ENCODE data around the gene SSX7.
"Not testable (repeated sequence)": the region's sequence is repeated elsewhere in the genome, so short reads cannot be mapped to it uniquely, and the experiment has no call there.

Gene SSX7

DNA sequence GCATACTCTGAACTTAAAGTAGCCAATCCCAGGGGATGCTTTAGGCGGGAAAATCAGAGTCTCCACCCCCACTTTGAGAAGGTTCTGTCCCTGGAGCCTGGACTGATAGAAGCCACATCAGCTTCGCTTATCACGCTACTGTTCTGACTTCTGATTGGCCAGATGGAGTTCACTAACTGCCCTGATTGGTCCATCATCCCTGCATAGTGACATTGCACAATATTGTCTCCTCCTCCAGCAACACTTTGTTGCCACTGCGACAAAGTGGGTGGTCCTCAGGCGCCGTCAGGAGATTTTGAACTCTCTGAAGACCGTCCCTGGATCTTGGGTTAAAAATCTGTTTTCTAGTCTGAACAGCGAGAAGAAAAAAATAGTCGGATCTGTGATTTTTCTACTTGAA is at the start of gene SSX7:
SSX7 (minus strand) TSS at position 101 of the 400 bp plus-strand sequence. CDS start 1,428 bp downstream, outside the sequence.
- not testable (repeated sequence) for H3K4me1 ChIP-seq (ENCODE audit: control insufficient read depth in 2 of 2, insufficient read depth in 2 of 2, low read length in 2 of 2); H3K27me3 ChIP-seq (ENCODE audit: control insufficient read depth in 2 of 2, insufficient read depth in 2 of 2, low read length in 2 of 2); H3K4me3 ChIP-seq (ENCODE audit: low read length in 2 of 2); H3K36me3 ChIP-seq (ENCODE audit: control insufficient read depth in 2 of 2, insufficient read depth in 2 of 2, low read length in 2 of 2); H3K9me3 ChIP-seq (ENCODE audit: control insufficient read depth in 2 of 2, low read length in 2 of 2); H3K27ac ChIP-seq (ENCODE audit: low read depth in 2 of 2, low read length in 2 of 2); H3K9ac ChIP-seq (ENCODE audit: low read depth in 1 of 2, low read length in 2 of 2)

GRCh38 chrX:52692034-52692433 is 37.3 kb upstream of the SSX7 start:
- H3K9ac ChIP-seq (ENCODE audit: low read depth in 1 of 2, low read length in 2 of 2); H3K4me1 ChIP-seq (ENCODE audit: control insufficient read depth in 2 of 2, insufficient read depth in 2 of 2, low read length in 2 of 2); H3K36me3 ChIP-seq (ENCODE audit: control insufficient read depth in 2 of 2, insufficient read depth in 2 of 2, low read length in 2 of 2); H3K4me3 ChIP-seq (ENCODE audit: low read length in 2 of 2); H3K27ac ChIP-seq (ENCODE audit: low read depth in 2 of 2, low read length in 2 of 2); H3K9me3 ChIP-seq (ENCODE audit: control insufficient read depth in 2 of 2, low read length in 2 of 2); H3K27me3 ChIP-seq (ENCODE audit: control insufficient read depth in 2 of 2, insufficient read depth in 2 of 2, low read length in 2 of 2): not testable (repeated sequence)

- not testable (repeated sequence) for H3K4me3 ChIP-seq (ENCODE audit: low read length in 2 of 2); H3K4me1 ChIP-seq (ENCODE audit: control insufficient read depth in 2 of 2, insufficient read depth in 2 of 2, low read length in 2 of 2); H3K27ac ChIP-seq (ENCODE audit: low read depth in 2 of 2, low read length in 2 of 2); H3K9me3 ChIP-seq (ENCODE audit: control insufficient read depth in 2 of 2, low read length in 2 of 2); H3K9ac ChIP-seq (ENCODE audit: low read depth in 1 of 2, low read length in 2 of 2); H3K36me3 ChIP-seq (ENCODE audit: control insufficient read depth in 2 of 2, insufficient read depth in 2 of 2, low read length in 2 of 2); H3K27me3 ChIP-seq (ENCODE audit: control insufficient read depth in 2 of 2, insufficient read depth in 2 of 2, low read length in 2 of 2)
Observed at GRCh38 chrX:52662218-52662617, 7.5 kb upstream of the SSX7 start.

DNA sequence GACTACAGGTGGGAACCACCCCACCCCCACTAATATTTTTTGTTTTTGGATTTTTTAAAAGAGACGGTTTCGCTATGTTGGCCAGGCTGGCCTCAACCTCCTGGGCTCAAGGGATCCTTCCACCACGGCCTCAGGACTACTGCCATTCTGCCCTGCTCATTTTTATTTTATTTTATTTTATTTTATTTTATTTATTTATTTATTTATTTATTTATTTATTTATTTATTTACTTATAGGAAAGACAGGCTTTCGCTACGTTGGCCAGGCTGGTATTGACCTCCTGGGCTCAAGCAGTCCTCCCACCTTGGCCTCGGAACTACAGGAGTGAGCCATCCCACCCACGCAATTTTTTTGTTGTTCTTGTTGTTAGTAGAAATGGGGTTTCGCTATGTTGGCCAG is 775 bp upstream of the SSX7 start:
- H3K4me1 ChIP-seq (ENCODE audit: control insufficient read depth in 2 of 2, insufficient read depth in 2 of 2, low read length in 2 of 2); H3K27me3 ChIP-seq (ENCODE audit: control insufficient read depth in 2 of 2, insufficient read depth in 2 of 2, low read length in 2 of 2); H3K9me3 ChIP-seq (ENCODE audit: control insufficient read depth in 2 of 2, low read length in 2 of 2); H3K4me3 ChIP-seq (ENCODE audit: low read length in 2 of 2); H3K27ac ChIP-seq (ENCODE audit: low read depth in 2 of 2, low read length in 2 of 2); H3K36me3 ChIP-seq (ENCODE audit: control insufficient read depth in 2 of 2, insufficient read depth in 2 of 2, low read length in 2 of 2); H3K9ac ChIP-seq (ENCODE audit: low read depth in 1 of 2, low read length in 2 of 2): not testable (repeated sequence)

DNA sequence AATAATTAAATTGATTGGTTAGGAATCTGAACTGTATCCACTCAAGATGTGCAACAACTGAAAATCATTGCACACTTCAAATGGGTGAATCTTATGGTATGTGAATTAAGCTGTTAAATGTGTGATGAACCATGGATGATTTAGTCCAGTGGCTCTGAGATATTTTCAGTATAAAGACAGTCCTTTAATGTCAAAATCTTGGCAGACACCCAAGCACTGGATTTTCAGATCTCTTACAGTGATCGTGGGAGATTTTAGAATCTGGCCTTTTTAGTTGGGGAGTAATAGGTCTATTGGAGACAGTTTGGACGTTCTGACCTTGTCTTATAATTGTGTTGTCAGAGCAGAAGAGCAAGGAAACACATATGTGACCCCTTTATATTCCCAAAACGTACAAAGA is 4.0 kb downstream of the SSX7 start:
- H3K27ac ChIP-seq (ENCODE audit: low read depth in 2 of 2, low read length in 2 of 2); H3K9me3 ChIP-seq (ENCODE audit: control insufficient read depth in 2 of 2, low read length in 2 of 2); H3K4me1 ChIP-seq (ENCODE audit: control insufficient read depth in 2 of 2, insufficient read depth in 2 of 2, low read length in 2 of 2); H3K27me3 ChIP-seq (ENCODE audit: control insufficient read depth in 2 of 2, insufficient read depth in 2 of 2, low read length in 2 of 2); H3K4me3 ChIP-seq (ENCODE audit: low read length in 2 of 2); H3K36me3 ChIP-seq (ENCODE audit: control insufficient read depth in 2 of 2, insufficient read depth in 2 of 2, low read length in 2 of 2); H3K9ac ChIP-seq (ENCODE audit: low read depth in 1 of 2, low read length in 2 of 2): not testable (repeated sequence)

DNA sequence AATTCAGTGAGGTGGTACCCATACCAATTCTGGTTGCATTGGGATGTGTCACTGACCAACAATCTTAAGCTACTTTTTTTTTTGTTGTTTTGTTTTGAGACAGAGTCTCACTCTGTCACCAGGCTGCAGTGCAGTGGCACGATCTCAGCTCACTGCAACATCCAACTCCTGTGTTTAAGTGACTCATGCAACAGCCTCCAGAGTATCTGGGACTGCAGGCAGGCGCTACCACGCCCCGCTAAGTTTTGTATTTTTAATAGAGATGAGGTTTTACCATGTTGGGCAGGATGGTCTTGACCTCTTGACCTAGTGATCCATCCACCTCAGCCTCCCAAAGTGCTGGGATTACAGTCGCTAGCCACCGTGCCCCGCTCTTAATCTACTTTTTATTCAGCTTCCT is 5.7 kb downstream of the SSX7 start:
- not testable (repeated sequence) for H3K27ac ChIP-seq (ENCODE audit: low read depth in 2 of 2, low read length in 2 of 2); H3K9ac ChIP-seq (ENCODE audit: low read depth in 1 of 2, low read length in 2 of 2); H3K36me3 ChIP-seq (ENCODE audit: control insufficient read depth in 2 of 2, insufficient read depth in 2 of 2, low read length in 2 of 2); H3K9me3 ChIP-seq (ENCODE audit: control insufficient read depth in 2 of 2, low read length in 2 of 2); H3K4me3 ChIP-seq (ENCODE audit: low read length in 2 of 2); H3K27me3 ChIP-seq (ENCODE audit: control insufficient read depth in 2 of 2, insufficient read depth in 2 of 2, low read length in 2 of 2); H3K4me1 ChIP-seq (ENCODE audit: control insufficient read depth in 2 of 2, insufficient read depth in 2 of 2, low read length in 2 of 2)

DNA sequence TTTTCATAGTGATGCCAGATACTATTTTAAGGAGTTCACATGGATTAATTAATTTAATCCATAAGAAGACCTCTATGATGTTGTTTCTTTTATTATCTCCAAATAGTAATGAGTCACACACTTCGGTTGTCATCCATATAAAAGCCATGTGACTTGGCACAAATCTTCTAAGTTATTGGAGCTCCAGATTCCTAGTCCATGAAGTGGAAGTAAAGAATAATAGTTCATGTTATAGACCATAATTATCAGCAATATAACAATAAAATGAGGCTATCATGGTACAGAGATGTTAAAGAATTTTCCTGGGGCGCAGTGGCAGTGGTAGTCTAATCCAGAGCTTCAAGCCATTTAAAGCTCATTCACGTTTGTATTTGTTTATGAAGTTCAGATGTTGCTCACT is 26.2 kb downstream of the SSX7 start:
- H3K27me3 ChIP-seq (ENCODE audit: control insufficient read depth in 2 of 2, insufficient read depth in 2 of 2, low read length in 2 of 2); H3K9me3 ChIP-seq (ENCODE audit: control insufficient read depth in 2 of 2, low read length in 2 of 2): not testable (repeated sequence)

DNA sequence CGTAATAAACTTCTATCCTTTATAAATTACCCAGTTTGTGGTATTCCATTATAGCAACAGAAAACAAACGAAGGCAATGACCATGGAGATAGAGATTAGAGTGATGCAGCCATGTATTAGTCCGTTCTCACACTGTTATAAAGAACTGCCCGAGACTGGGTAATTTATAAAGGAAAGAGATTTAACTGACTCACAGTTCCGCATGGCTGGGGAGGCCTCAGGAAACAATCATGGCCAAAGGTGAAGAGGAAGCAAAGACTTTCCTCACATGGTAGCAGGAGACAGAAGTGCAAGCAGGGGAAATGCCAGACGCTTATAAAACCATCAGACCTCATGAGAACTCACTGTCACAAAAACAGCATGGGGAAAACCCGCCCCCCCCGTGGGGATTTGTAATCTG is 34.0 kb downstream of the SSX7 start:
- not testable (repeated sequence) for H3K4me3 ChIP-seq (ENCODE audit: low read length in 2 of 2); H3K9ac ChIP-seq (ENCODE audit: low read depth in 1 of 2, low read length in 2 of 2); H3K27me3 ChIP-seq (ENCODE audit: control insufficient read depth in 2 of 2, insufficient read depth in 2 of 2, low read length in 2 of 2); H3K9me3 ChIP-seq (ENCODE audit: control insufficient read depth in 2 of 2, low read length in 2 of 2); H3K27ac ChIP-seq (ENCODE audit: low read depth in 2 of 2, low read length in 2 of 2); H3K4me1 ChIP-seq (ENCODE audit: control insufficient read depth in 2 of 2, insufficient read depth in 2 of 2, low read length in 2 of 2); H3K36me3 ChIP-seq (ENCODE audit: control insufficient read depth in 2 of 2, insufficient read depth in 2 of 2, low read length in 2 of 2)

More for the DNA sequence above, 26.2 kb downstream of the SSX7 start:
- H3K27ac ChIP-seq (ENCODE audit: low read depth in 2 of 2, low read length in 2 of 2); H3K4me1 ChIP-seq (ENCODE audit: control insufficient read depth in 2 of 2, insufficient read depth in 2 of 2, low read length in 2 of 2); H3K36me3 ChIP-seq (ENCODE audit: control insufficient read depth in 2 of 2, insufficient read depth in 2 of 2, low read length in 2 of 2); H3K9ac ChIP-seq (ENCODE audit: low read depth in 1 of 2, low read length in 2 of 2); H3K4me3 ChIP-seq (ENCODE audit: low read length in 2 of 2): not testable (repeated sequence)

GRCh38 chrX:52608961-52609360 is 45.7 kb downstream of the SSX7 start:
- Histone ChIP-seq H3K27me3 (ENCODE audit: control insufficient read depth in 2 of 2, insufficient read depth in 2 of 2, low read length in 2 of 2) (peaks cover 2% of the 10 kb centered on the region in 2 donors), H3K36me3 (ENCODE audit: control insufficient read depth in 2 of 2, insufficient read depth in 2 of 2, low read length in 2 of 2) (no peaks in the 10 kb centered on the region), H3K9ac (ENCODE audit: low read depth in 1 of 2, low read length in 2 of 2) (no peak overlapping the region), H3K4me3 (ENCODE audit: low read length in 2 of 2) (no peak overlapping the region), H3K27ac (ENCODE audit: low read depth in 2 of 2, low read length in 2 of 2) (no peak overlapping the region), H3K9me3 (ENCODE audit: control insufficient read depth in 2 of 2, low read length in 2 of 2) (no peaks in the 10 kb centered on the region), H3K4me1 (ENCODE audit: control insufficient read depth in 2 of 2, insufficient read depth in 2 of 2, low read length in 2 of 2) (no peaks in the 10 kb centered on the region)

- not testable (repeated sequence) for H3K9me3 ChIP-seq (ENCODE audit: control insufficient read depth in 2 of 2, low read length in 2 of 2); H3K9ac ChIP-seq (ENCODE audit: low read depth in 1 of 2, low read length in 2 of 2); H3K4me1 ChIP-seq (ENCODE audit: control insufficient read depth in 2 of 2, insufficient read depth in 2 of 2, low read length in 2 of 2); H3K4me3 ChIP-seq (ENCODE audit: low read length in 2 of 2); H3K27me3 ChIP-seq (ENCODE audit: control insufficient read depth in 2 of 2, insufficient read depth in 2 of 2, low read length in 2 of 2); H3K27ac ChIP-seq (ENCODE audit: low read depth in 2 of 2, low read length in 2 of 2); H3K36me3 ChIP-seq (ENCODE audit: control insufficient read depth in 2 of 2, insufficient read depth in 2 of 2, low read length in 2 of 2)
Observed at GRCh38 chrX:52603151-52603550, 51.5 kb downstream of the SSX7 start.

DNA sequence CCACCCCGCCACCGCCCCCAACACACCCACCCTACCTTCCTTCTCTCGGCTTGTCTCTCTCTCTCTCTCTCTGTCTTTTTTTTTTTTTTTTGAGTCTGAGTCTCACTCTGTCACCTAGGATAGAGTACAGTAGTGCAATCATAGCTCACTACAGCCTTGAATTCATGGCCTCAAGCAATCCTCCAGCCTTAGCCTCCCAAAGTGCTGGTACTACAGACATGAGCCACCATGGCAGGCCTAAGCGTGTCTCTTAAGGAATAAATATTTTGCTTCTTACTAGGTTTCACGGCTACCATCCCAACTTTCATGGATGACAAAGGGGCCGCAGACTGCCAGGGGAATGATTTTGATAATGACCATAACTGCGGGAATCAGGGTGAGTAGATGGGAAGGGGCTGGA is 55.8 kb downstream of the SSX7 start:
- Histone ChIP-seq H3K9me3 (ENCODE audit: control insufficient read depth in 2 of 2, low read length in 2 of 2) (no peaks in the 10 kb centered on the region), H3K27ac (ENCODE audit: low read depth in 2 of 2, low read length in 2 of 2) (no peak overlapping the region), H3K4me3 (ENCODE audit: low read length in 2 of 2) (no peak overlapping the region), H3K27me3 (ENCODE audit: control insufficient read depth in 2 of 2, insufficient read depth in 2 of 2, low read length in 2 of 2) (peaks cover 11% of the 10 kb centered on the region in 2 donors), H3K4me1 (ENCODE audit: control insufficient read depth in 2 of 2, insufficient read depth in 2 of 2, low read length in 2 of 2) (no peaks in the 10 kb centered on the region), H3K36me3 (ENCODE audit: control insufficient read depth in 2 of 2, insufficient read depth in 2 of 2, low read length in 2 of 2) (no peaks in the 10 kb centered on the region), H3K9ac (ENCODE audit: low read depth in 1 of 2, low read length in 2 of 2) (no peak overlapping the region)

Measured in mucosa of rectum (tissue), 2 donors.